Body of pancreas (tissue), 4 donors: ENCODE results near the gene ZNF597. TPM values are rescaled to one million over a fixed set of nuclear protein-coding genes. Genes with fewer than 3 reads are reported as not detected.
A peak's percentile ranks its signal among the peaks of the same experiment; 100 is the strongest.

Experiments used
- ATAC-seq: fragments of 150-250 bp; one replicate; pipeline ENCODE4 v1.9.1; 2016
- DNase-seq, 4 donors: peaks; one replicate each; pipeline ENCODE4 v3.0.0-alpha.2; 2019
- H3K27ac ChIP-seq, 4 donors: fragments of 200-600 bp; sonication (generic); 1 replicate in 3 of 4; 2 replicates in 1 of 4; pipeline versions ENCODE4 v1.5.1 to v1.6.1; 2016 to 2019; ENCODE audit warnings: mild to moderate bottlenecking in 1 of 4, mixed read lengths in 1 of 4, moderate library complexity in 1 of 4
- H3K27me3 ChIP-seq, 2 donors: fragments of 200-600 bp; sonication (generic); one replicate each; pipeline ENCODE4 v1.6.0; 2016; ENCODE audit warnings: mild to moderate bottlenecking in 1 of 2
- H3K36me3 ChIP-seq, 2 donors: fragments of 200-600 bp; sonication (generic); replicated peaks in 1 of 2; 2 replicates each; pipeline ENCODE4 v1.5.1; 2016; ENCODE audit warnings: low read depth in 2 of 2; ENCODE audit not compliant: insufficient read depth in 1 of 2
- H3K4me1 ChIP-seq: fragments of 200-600 bp; sonication (generic); one replicate; pipeline ENCODE4 v1.6.0; 2016
- H3K4me3 ChIP-seq, 2 donors: fragments of 200-600 bp; sonication (generic); 1 replicate in 1 of 2; 2 replicates in 1 of 2; pipeline ENCODE4 v1.5.1; 2016 to 2019
- H3K9me3 ChIP-seq, 3 donors: fragments of 200-600 bp; sonication (generic); 1 replicate in 2 of 3; 2 replicates in 1 of 3; pipeline ENCODE4 v1.5.1; 2016
- CTCF ChIP-seq, 7 experiments: fragments of 450-650 bp in 4 of 7; fragments of 200-600 bp in 3 of 7; sonication (generic) in 3 of 7; IDR thresholded peaks; one replicate each; pipeline ENCODE4 v1.5.1; 2016 to 2019; ENCODE audit warnings: antibody characterized with exemption in 7 of 7
- POLR2A ChIP-seq, 3 donors: fragments of 450-650 bp; IDR thresholded peaks; one replicate each; pipeline ENCODE4 v1.6.1; 2016; ENCODE audit warnings: antibody characterized with exemption in 3 of 3, mild to moderate bottlenecking in 2 of 3
- WGBS, 2 donors: methylation state at CpG; one replicate each; pipeline ENCODE4 v1.1.5; 2017; 5-methylcytosine and 5-hydroxymethylcytosine counted together
- intact Hi-C: fragments of 100-400 bp; cut with DNase I; formaldehyde crosslinking; loops from one replicate; pipeline ENCODE4 v1.15.1; 2023
- total RNA-seq, 2 donors: library from RNA; depleted of rRNA; stranded (reverse); fragments of >200 nt; gene quantifications; one replicate each; pipeline ENCODE4 v1.1.0, GENCODE V29; 2016

The ZNF597 gene
- total RNA-seq, 2 donors from 2014 or later, result 1.3 to 2.3 TPM

- Histone ChIP-seq H3K9me3 (no peaks in the 10 kb centered on the region), H3K27ac (no peak overlapping the region), H3K36me3 (no peaks in the 10 kb centered on the region), H3K4me3 (no peak overlapping the region), H3K4me1 (peaks cover 68% of the 10 kb centered on the region), H3K27me3 (no peaks in the 10 kb centered on the region)
- WGBS, 2 donors, result 91 to 93% methylated on average over 9 to 12 of the region's 12 CpGs
- TF ChIP-seq POLR2A (IDR thresholded peaks at IDR 0.05), result no peak
- DNase-seq (no peak), ATAC-seq (no peak)
- intact Hi-C loops, result no loop called here
These were observed 22.0 kb upstream of the ZNF597 start for GRCh38 chr16:3465301-3465700.

DNA sequence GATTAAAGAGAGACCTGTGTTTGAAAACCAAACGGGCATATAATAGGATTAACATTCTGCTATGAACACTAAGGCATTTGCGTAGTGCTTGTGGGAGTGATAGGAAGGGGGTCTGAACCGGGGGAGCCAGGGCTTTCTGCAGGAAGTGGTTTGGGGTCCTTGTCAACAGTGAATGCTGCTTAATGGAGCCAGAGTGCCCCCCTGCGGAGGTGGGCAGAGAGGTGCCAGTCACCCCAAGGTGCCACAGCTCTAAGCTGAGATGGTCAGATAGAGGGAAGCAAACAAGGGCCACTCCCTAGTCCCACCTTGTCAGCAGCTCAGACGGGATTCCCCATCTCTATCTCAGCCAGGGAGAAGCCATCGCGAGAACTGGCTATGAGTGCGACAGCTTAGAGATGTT lies 17.8 kb upstream of the ZNF597 start:
- Histone ChIP-seq H3K4me3 (no peak overlapping the region), H3K9me3 (no peaks in the 10 kb centered on the region), H3K4me1 (peaks cover 69% of the 10 kb centered on the region), H3K27ac (peak overlapping the region in 2 of 4 donors; percentile 3 to 39), H3K36me3 (no peaks in the 10 kb centered on the region), H3K27me3 (no peaks in the 10 kb centered on the region)
- no peak for DNase-seq
- TF ChIP-seq CTCF (IDR thresholded peaks at IDR 0.05) (no peak), POLR2A (IDR thresholded peaks at IDR 0.05) (no peak)
- no peak for ATAC-seq
- 44 to 57% methylated on average over 8 of the region's 8 CpGs for WGBS, 2 donors
- intact Hi-C loops, result no loop called here

GRCh38 chr16:3460585-3460984 lies 17.3 kb upstream of the ZNF597 start:
- H3K9me3 ChIP-seq, result no peaks in the 10 kb centered on the region
- 69 to 83% methylated on average over 8 of the region's 8 CpGs for WGBS, 2 donors
- peak overlapping the region in 2 of 4 donors; percentile 95 to 96 for H3K27ac ChIP-seq
- no peak for ATAC-seq
- H3K27me3 ChIP-seq, result no peaks in the 10 kb centered on the region
- H3K4me1 ChIP-seq, result peaks cover 69% of the 10 kb centered on the region
- DNase-seq, result no peak
- H3K36me3 ChIP-seq, result no peaks in the 10 kb centered on the region
- TF ChIP-seq CTCF (IDR thresholded peaks at IDR 0.05) (no peak), POLR2A (IDR thresholded peaks at IDR 0.05) (no peak)
- intact Hi-C loops, result no loop called here
- H3K4me3 ChIP-seq, result no peak overlapping the region

DNA sequence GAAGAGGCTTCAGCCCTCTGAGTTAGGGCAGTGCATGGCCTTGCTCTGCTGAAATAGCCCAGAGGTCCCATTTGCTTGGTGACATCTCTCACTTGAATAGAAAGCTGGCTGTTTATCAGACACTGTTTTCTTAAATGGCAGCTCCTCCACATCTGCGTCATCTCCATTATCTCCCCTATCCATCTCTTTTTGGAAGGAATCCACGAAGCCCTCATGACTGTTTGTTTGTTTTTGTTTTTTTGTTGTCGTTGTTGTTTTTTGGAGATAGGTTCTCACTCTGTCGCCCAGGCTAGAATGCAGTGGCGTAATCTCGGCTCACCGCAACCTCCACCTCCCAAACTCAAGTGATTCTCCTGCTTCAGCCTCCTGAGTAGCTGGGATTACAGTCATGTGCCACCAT lies 16.8 kb upstream of the ZNF597 start:
- Histone ChIP-seq H3K27me3 (no peaks in the 10 kb centered on the region), H3K4me3 (no peak overlapping the region), H3K27ac (peak overlapping the region in 2 of 4 donors; percentile 95 to 96), H3K36me3 (no peaks in the 10 kb centered on the region), H3K9me3 (no peaks in the 10 kb centered on the region), H3K4me1 (peaks cover 69% of the 10 kb centered on the region)
- WGBS, 2 donors, result 55 to 71% methylated on average over 7 of the region's 7 CpGs
- no peak for TF ChIP-seq CTCF (IDR thresholded peaks at IDR 0.05)
- no peak for TF ChIP-seq POLR2A (IDR thresholded peaks at IDR 0.05)
- DNase-seq, result no peak
- intact Hi-C loops, result no loop called here
- no peak for ATAC-seq

GRCh38 chr16:3459401-3460090 lies 16.2 kb upstream of the ZNF597 start:
- intact Hi-C loops, result no loop called here
- H3K9me3 ChIP-seq, result no peaks in the 10 kb centered on the region
- H3K36me3 ChIP-seq, result no peaks in the 10 kb centered on the region
- H3K27ac ChIP-seq, result peak overlapping the region; percentile 93 to 98 (median 96)
- WGBS, 2 donors, result 35 to 36% methylated on average over 9 of the region's 9 CpGs
- peaks cover 69% of the 10 kb centered on the region for H3K4me1 ChIP-seq
- no peak for DNase-seq
- H3K27me3 ChIP-seq, result no peaks in the 10 kb centered on the region
- TF ChIP-seq POLR2A (IDR thresholded peaks at IDR 0.05) (no peak), CTCF (IDR thresholded peaks at IDR 0.05) (no peak)
- H3K4me3 ChIP-seq, result no peak overlapping the region
- ATAC-seq, result no peak
